PC-9 (cell line): ENCODE data around the gene CDH13.

Experiments
- EZH2 ChIP-seq: fragments of 200-600 bp; sonication (generic); IDR thresholded peaks from 2 replicates; pipeline ENCODE4 v1.8.0; 2017; ENCODE audit warnings: antibody characterized with exemption, low read depth
- TF ChIP-seq, protein P1 (sequence below): fragments of 200-600 bp; sonication (generic); conservative IDR thresholded peaks from 2 replicates; pipeline ENCODE4 v1.6.1; 2017; ENCODE audit warnings: mixed run types, antibody characterized with exemption, mild to moderate bottlenecking, moderate library complexity

- TF ChIP-seq, protein P1, sequence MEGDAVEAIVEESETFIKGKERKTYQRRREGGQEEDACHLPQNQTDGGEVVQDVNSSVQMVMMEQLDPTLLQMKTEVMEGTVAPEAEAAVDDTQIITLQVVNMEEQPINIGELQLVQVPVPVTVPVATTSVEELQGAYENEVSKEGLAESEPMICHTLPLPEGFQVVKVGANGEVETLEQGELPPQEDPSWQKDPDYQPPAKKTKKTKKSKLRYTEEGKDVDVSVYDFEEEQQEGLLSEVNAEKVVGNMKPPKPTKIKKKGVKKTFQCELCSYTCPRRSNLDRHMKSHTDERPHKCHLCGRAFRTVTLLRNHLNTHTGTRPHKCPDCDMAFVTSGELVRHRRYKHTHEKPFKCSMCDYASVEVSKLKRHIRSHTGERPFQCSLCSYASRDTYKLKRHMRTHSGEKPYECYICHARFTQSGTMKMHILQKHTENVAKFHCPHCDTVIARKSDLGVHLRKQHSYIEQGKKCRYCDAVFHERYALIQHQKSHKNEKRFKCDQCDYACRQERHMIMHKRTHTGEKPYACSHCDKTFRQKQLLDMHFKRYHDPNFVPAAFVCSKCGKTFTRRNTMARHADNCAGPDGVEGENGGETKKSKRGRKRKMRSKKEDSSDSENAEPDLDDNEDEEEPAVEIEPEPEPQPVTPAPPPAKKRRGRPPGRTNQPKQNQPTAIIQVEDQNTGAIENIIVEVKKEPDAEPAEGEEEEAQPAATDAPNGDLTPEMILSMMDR: no peak
- TF ChIP-seq EZH2: no peak
Observed at GRCh38 chr16:82846806-82847205, 220.0 kb downstream of the CDH13 start.
